Stimulated activated naive CD8-positive, alpha-beta T cell treated with anti-CD3 and anti-CD28 coated beads, Interleukin-15, Interleukin-2, amounts not matched to agents 100 ng/mL and 50 ng/mL, for 24 hours (primary cell): Measurements from ENCODE around the gene B4GALT1.

Experiments used
- H3K27ac Mint-ChIP-seq: one replicate; pipeline ENCODE4 v1.8.0; 2021; ENCODE audit warnings: mild to moderate bottlenecking, mixed read lengths
- H3K27me3 Mint-ChIP-seq: one replicate; pipeline ENCODE4 v1.8.0; 2021; ENCODE audit warnings: mixed read lengths
- H3K36me3 Mint-ChIP-seq: one replicate; pipeline ENCODE4 v1.8.0; 2021; ENCODE audit warnings: low read depth, mixed read lengths
- H3K4me1 Mint-ChIP-seq: one replicate; pipeline ENCODE4 v1.8.0; 2021; ENCODE audit warnings: low read depth, mixed read lengths
- H3K4me3 Mint-ChIP-seq: one replicate; pipeline ENCODE4 v1.8.0; 2021; ENCODE audit warnings: mild to moderate bottlenecking, mixed read lengths
- H3K9me3 Mint-ChIP-seq: one replicate; pipeline ENCODE4 v1.8.0; 2021; ENCODE audit warnings: mixed read lengths

The B4GALT1 gene, protein sequence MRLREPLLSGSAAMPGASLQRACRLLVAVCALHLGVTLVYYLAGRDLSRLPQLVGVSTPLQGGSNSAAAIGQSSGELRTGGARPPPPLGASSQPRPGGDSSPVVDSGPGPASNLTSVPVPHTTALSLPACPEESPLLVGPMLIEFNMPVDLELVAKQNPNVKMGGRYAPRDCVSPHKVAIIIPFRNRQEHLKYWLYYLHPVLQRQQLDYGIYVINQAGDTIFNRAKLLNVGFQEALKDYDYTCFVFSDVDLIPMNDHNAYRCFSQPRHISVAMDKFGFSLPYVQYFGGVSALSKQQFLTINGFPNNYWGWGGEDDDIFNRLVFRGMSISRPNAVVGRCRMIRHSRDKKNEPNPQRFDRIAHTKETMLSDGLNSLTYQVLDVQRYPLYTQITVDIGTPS

DNA sequence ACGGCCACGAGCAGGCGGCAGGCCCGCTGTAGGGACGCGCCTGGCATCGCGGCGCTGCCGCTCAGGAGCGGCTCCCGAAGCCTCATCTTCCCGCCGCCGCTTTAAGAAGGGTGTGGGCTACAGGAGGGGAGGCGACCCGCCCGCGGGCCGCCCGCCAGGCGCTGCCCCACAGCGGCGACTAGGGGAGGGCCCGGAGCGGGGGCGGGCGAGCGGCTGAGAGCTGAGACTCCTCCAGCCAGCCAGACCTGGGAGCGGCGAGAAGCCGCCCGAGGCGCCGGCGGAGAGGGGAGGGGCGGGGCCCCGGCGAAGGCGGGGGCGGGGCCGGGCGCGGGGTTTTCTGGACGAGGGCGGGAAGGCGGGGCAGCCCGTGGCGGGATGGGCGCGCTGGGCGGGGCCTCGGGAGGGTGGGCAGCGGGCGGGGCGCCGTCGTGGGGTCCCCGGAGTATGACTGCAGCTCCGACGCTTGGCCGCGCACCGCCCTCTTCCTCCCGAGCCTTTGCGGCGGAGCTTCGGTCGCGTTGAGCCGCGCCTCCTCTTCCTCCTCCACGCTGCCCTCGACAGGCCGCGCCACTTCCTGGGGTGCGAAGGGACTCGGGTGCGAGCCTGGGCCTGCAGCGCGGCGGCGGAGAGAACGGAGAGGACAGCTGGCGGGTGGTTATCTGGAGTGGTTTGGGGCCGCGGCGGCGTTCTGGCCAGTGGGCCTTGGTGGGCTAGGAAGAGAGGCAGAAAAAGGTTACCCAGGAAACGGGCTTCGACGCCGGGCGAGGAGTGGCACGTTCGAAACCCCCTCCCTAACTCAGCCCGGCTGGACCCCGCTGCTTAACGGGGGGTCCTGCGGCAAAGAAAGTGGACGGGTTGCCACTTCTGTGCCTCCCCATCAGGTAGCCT, at the start of gene B4GALT1:
TSS of gene B4GALT1 (minus strand) at position 253 of the 888 bp plus-strand sequence. CDS start at position 86, 167 bp downstream.
- Mint-ChIP-seq H3K36me3 (peaks cover 16% of the 10 kb centered on the region), H3K4me1 (peaks cover 65% of the 10 kb centered on the region)

DNA sequence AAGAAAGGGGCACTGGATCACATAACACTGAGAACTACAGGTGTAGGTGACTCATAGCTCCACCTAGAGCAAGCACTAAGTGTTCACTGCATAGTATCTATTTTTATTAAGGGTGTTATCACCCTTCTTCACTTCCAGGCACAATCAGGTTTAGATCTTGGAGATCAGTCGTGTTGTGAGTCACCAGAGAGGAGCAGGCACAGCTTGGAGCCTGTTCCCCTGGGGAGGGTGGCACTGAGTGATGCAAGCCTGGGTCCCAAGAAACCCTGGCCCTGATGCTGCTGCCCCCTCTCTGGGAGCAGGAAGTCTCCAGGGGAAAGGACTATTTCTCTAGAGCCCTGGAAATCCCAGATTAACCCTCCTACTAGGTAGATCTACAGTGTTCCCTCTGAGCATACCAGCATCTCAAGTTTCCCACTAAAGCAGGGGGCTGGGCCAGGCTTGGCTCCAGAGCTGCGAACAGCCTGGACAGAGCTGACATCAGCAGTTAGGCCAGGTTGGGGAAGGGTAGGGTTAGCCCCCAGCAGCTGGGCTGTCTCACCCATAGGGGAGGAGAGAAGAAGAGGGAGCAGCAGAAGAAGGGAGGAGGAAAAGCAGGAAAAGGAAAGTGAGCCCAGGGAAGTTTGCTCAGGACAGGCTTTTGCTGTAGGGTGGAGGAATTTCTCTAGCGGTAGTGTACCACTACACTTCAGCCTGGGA, 44.7 kb upstream of the B4GALT1 start:
- Mint-ChIP-seq H3K9me3 (no peaks in the 10 kb centered on the region), H3K4me3 (no peak overlapping the region), H3K27me3 (no peaks in the 10 kb centered on the region), H3K27ac (no peak overlapping the region), H3K36me3 (no peaks in the 10 kb centered on the region), H3K4me1 (no peaks in the 10 kb centered on the region)

More for the DNA sequence above, at the start of gene B4GALT1:
- Mint-ChIP-seq H3K27ac (peak within 1 kb of the TSS; percentile 98), H3K27me3 (no peaks in the 10 kb centered on the region), H3K4me3 (peak within 1 kb of the TSS; percentile 91), H3K9me3 (no peaks in the 10 kb centered on the region)

DNA sequence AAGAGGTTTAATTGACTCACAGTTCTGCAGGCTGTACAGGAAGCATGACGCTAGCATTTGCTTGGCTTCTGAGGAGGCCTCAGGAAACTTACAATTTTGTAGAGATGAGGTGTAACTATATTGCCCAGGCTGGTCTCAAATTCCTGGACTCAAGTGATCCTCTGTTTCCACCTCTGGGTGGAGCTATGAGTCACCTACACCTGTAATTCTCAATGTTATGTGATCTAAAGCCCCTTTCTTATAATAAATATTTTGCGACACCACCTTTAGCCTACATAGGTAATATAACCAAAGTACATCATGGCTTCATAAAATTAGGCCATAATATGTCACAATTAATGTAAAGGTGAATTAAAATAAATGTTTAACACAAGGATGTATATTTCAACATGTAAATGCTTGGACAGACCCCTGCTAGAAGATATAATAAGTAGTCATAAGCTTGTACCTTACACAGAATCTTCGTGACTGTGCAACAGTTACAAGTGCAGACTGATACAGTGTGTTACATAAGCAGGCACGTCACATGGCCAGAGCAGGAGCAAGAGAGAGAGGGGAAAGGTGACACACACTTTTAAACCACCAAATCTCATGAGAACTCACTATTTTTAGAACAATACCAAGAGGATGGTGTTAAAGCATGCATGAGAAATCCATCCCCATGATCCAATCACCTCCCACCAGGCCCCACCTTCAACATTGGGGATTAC, 43.0 kb upstream of the B4GALT1 start:
- Mint-ChIP-seq H3K36me3 (no peaks in the 10 kb centered on the region), H3K4me3 (no peak overlapping the region), H3K4me1 (no peaks in the 10 kb centered on the region), H3K27ac (no peak overlapping the region), H3K27me3 (no peaks in the 10 kb centered on the region), H3K9me3 (no peaks in the 10 kb centered on the region)

DNA sequence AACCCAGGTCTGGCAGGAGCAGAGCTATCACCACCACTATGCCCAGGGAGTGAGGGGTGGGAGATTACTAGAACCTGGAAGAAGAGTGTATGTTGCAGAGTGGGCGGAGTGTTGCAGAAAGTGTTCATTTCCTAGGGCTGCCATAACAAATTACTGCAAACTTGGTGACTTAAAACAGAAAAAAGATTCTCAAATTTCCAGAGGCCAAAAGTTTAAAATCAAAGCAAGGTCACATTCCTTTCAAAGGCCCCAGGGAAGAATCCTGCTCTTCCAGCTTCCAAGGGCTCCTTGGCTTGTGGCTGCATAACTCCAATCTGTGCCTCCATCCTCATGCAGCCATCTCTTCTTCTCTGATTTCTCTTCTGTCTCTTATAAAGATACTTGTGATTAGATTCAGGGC, 42.3 kb upstream of the B4GALT1 start:
- H3K27ac Mint-ChIP-seq = no peak overlapping the region
- H3K9me3 Mint-ChIP-seq = no peaks in the 10 kb centered on the region
- no peaks in the 10 kb centered on the region for H3K4me1 Mint-ChIP-seq
- no peaks in the 10 kb centered on the region for H3K27me3 Mint-ChIP-seq
- no peaks in the 10 kb centered on the region for H3K36me3 Mint-ChIP-seq
- H3K4me3 Mint-ChIP-seq = no peak overlapping the region

DNA sequence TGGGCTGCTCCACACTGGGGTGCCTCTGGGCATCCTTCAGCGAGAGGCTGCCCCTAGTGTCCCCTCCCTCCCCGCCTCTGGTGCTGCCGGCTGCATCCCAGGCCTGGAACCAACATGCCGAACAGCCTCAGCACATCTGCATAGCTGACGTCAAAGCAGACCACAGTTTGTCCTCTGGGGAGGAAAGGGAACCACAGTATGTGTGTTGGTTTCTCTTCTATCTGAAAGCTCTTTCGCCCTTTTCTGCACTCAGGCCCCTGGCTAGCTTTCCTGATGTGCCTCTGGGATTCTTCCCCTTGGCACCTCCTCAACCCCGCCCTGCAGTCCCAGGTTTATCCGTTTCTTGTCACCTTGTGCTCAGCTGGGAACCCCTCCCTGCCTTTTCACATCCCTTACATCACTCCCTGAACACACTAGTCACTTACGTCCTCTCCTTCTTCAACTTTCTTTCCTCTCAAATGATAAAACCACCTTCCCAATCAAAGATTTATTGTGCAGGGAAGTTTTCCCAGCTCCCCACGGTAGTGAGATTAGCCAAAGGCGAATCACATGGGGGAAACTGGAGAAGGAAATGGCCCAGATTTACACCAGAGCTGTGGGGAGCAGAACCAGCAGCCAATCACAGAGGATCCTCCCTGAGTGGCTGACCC, 35.5 kb upstream of the B4GALT1 start:
- Mint-ChIP-seq H3K27ac (peak overlapping the region; percentile 34), H3K4me1 (peaks cover 14% of the 10 kb centered on the region), H3K27me3 (peaks cover 3% of the 10 kb centered on the region), H3K4me3 (peak overlapping the region; percentile 25), H3K36me3 (no peaks in the 10 kb centered on the region), H3K9me3 (no peaks in the 10 kb centered on the region)

DNA sequence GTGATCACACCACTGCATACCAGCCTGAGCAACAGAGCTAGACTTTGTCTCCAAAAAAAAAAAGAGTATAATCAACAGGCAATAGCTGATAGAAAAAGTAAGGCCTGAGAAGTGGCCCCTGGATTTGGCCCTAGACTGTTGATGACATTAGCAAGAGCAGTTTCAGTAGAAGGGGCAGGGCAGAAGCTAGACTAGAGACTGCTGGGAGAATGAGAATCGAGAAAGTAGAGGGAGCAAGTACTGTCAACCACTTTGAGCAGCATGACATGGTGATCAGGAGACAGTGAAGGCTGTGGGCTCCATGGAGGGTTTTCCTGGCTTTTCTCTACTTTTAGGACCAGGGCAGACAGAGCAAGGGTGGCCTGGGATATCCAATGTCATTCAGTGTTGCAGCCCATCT, 34.9 kb upstream of the B4GALT1 start:
- H3K27me3 Mint-ChIP-seq = peaks cover 3% of the 10 kb centered on the region
- no peaks in the 10 kb centered on the region for H3K36me3 Mint-ChIP-seq
- H3K9me3 Mint-ChIP-seq = no peaks in the 10 kb centered on the region
- H3K27ac Mint-ChIP-seq = no peak overlapping the region
- H3K4me3 Mint-ChIP-seq = no peak overlapping the region
- peaks cover 14% of the 10 kb centered on the region for H3K4me1 Mint-ChIP-seq

DNA sequence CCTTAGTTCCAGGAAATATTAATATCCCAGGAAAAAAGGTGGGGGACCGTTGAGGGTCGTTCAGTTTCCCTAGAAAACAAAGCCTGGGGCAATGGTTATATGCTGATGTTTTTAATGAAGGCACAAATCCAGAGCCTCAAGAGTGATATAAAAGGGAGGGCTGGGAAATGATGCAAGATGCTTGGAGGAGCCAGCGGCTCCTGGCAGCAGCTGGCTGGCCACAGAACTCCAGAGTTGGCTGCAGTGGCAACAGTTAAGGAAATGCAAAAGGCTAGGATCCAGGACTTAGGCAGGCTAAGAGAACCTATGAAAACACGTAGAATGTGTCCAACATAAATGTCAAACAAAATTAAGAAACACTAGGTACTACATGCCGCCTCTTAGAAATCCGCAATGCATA, 31.0 kb upstream of the B4GALT1 start:
- Mint-ChIP-seq H3K27ac (no peak overlapping the region), H3K27me3 (no peaks in the 10 kb centered on the region), H3K4me1 (peaks cover 14% of the 10 kb centered on the region)

DNA sequence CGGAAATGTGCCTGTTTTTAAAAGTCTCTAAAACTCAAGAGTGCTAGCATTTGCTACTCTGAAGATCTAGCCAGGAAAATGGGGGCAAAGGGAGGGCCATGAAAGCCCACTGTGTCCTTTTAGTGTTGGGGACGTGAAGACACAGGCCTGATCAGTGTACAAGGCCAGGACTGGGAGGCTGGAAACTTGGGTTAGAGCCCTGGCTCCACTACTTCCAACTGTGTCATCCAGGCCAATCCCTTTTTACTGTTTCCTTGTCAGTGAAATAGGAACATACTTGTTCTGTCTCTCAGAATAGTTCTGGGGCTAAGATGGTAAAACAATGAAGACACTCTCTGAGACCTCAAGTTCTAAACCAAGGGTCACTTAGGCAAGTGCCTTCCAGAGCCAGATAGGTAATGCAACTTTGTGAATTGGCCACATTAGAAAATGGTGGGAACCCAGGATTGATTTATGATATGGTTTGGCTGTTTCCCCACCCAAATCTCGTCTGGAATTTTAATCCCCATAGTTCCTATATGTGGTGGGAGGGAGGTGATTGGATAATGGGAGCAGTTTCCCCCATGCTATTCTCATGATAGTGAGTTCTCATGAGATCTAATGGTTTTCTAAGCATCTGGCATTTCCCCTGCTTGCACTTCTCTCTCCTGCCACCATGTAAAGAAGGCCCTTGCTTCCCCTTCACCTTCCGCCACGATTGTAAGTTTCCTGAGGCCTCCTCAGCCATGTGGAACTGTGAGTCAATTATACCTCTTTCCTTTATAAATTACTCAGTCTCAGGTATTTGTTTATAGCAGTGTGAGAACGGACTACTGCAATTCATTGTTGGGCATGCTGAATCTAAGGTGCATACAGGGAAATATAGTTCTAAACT, 30.4 kb upstream of the B4GALT1 start:
- H3K27me3 Mint-ChIP-seq = no peaks in the 10 kb centered on the region
- H3K9me3 Mint-ChIP-seq = no peaks in the 10 kb centered on the region
- H3K36me3 Mint-ChIP-seq = no peaks in the 10 kb centered on the region
- H3K4me3 Mint-ChIP-seq = no peak overlapping the region
- peaks cover 8% of the 10 kb centered on the region for H3K4me1 Mint-ChIP-seq
- H3K27ac Mint-ChIP-seq = no peak overlapping the region

More for the DNA sequence above, 31.0 kb upstream of the B4GALT1 start:
- H3K4me3 Mint-ChIP-seq = no peak overlapping the region
- no peaks in the 10 kb centered on the region for H3K36me3 Mint-ChIP-seq
- H3K9me3 Mint-ChIP-seq = no peaks in the 10 kb centered on the region

DNA sequence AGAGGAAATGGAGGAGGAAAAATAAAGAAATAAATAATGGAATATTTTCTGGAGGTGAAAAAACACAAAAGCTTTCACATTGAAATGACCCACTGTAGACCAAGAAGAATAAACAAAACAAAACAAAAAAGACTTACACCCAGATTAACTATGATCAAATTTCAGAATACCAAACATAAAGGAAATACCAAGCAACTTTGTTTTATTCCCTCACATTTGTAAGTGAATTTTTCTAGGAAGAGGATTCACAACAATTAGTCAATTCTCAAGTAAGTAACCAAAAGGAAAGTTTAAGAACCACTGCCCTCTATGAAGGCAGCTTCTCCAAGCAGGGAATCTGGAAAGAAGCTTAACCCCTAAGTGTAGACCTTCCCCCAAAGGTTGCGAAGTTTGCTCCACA, 29.6 kb upstream of the B4GALT1 start:
- Mint-ChIP-seq H3K4me1 (no peaks in the 10 kb centered on the region), H3K27ac (no peak overlapping the region), H3K36me3 (no peaks in the 10 kb centered on the region)

DNA sequence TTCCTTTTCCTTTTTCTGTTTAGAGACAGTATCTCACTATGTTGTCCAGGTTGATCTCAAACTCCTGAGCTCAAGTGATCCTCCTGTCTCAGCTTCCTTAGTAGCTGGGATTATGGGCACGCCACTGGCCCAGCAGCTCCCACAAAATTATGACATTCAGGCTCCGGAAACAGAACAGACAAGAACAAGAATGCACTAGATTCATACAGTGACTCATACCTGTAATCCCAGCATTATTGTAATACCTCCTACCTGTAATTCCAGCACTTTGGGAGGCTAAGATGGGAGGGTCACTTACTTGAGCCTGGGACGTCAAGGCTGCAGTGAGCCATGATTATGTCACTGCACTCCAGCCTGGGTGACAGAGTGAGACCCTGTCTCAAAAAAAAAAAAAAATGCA, 26.7 kb upstream of the B4GALT1 start:
- H3K36me3 Mint-ChIP-seq = no peaks in the 10 kb centered on the region
- no peak overlapping the region for H3K4me3 Mint-ChIP-seq
- no peaks in the 10 kb centered on the region for H3K27me3 Mint-ChIP-seq
- H3K4me1 Mint-ChIP-seq = no peaks in the 10 kb centered on the region
- no peaks in the 10 kb centered on the region for H3K9me3 Mint-ChIP-seq
- H3K27ac Mint-ChIP-seq = no peak overlapping the region

More for the DNA sequence above, 29.6 kb upstream of the B4GALT1 start:
- no peaks in the 10 kb centered on the region for H3K27me3 Mint-ChIP-seq
- no peaks in the 10 kb centered on the region for H3K9me3 Mint-ChIP-seq
- no peak overlapping the region for H3K4me3 Mint-ChIP-seq

DNA sequence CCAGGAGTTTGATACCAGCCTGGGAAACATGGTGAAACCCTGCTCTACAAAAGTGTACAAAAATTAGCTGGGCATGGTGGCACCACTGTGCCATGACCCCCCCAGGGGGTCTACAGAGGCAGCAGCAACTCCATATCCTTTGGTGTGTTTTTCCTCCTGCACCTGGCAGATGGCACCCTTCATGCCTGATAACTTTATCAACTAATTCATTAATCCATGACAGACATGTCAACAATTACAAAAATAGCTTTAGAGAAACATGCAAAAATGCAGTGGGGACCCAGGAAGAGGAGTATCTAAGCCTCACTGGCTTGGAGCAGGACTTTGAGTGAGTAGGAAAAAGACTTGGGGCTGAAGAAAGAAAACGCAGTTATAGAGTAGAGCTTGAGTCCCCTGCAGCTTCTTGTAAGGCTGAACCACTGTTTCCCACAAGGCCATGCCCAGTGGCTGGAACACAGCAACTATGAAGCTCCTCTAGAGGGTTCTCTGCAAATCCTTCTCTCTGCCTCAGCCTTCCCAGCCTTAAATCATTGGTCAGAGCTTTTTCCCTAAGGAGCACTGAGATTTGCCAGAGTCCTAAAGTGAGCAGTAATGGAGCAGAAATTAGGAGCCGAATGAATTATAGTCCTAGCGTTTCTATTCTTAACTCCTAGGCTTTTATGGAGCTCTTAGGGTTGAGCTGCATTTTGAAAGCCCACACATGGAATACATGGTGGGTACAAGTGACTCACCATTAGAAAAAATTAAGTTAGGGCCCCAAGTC, 25.5 kb upstream of the B4GALT1 start:
- Mint-ChIP-seq H3K4me3 (no peak overlapping the region), H3K27ac (no peak overlapping the region), H3K27me3 (no peaks in the 10 kb centered on the region), H3K9me3 (no peaks in the 10 kb centered on the region), H3K4me1 (no peaks in the 10 kb centered on the region), H3K36me3 (no peaks in the 10 kb centered on the region)

DNA sequence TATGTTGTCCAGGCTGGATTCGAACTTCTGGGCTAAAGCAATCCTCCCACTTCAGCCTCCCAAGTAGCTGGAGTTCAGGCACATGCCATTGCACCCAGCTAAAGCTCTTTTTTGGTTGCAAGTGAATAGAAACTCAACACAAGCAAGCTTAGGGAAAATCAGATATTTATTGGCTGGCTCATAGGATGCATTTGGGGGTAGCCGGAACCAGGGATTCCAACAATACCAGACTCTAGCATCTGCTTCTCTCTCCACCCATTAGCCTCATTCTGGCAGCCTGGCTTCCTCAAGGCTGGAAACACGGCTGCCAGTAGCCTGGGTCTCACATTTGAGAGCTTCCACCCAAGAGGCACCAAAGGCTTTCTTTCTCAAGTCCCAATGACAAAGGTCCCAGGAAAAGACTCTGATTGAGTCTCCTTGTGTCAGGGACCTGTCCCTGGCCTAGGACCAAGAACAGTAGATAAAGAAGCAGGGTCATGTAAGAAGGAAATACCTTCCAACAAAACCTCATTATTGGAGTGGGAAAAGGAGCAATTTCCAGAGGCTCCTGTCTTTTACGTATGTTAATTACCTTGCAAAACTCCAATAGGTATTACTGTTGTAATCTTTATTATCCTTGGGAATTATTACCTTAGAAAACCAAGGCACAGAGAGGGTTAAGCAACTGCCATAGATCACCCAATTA, 23.0 kb upstream of the B4GALT1 start:
- peaks cover 10% of the 10 kb centered on the region for H3K4me1 Mint-ChIP-seq
- H3K4me3 Mint-ChIP-seq = no peak overlapping the region
- no peak overlapping the region for H3K27ac Mint-ChIP-seq
- H3K9me3 Mint-ChIP-seq = no peaks in the 10 kb centered on the region
- H3K36me3 Mint-ChIP-seq = no peaks in the 10 kb centered on the region
- H3K27me3 Mint-ChIP-seq = no peaks in the 10 kb centered on the region
